ENCODE measurements around the gene ARHGAP22.

GRCh38 chr10:48614481-48615390 is 9.9 kb upstream of the ARHGAP22 start:
- TF ChIP-seq CTCF (IDR thresholded peaks at IDR 0.05) (no peak), EP300 (IDR thresholded peaks at IDR 0.05) (no peak)

Measured in tibial nerve (tissue), 4 donors.